Measurements from ENCODE around the gene CPEB3. TPM values are rescaled to one million over a fixed set of nuclear protein-coding genes. Genes with fewer than 3 reads are reported as not detected.

The CPEB3 gene
- total RNA-seq, 1 donor from 2014 or later, result 2.2 TPM

GRCh38 chr10:92087750-92088395, 203.0 kb downstream of the CPEB3 start:
- no peaks in the 10 kb centered on the region for H3K79me2 ChIP-seq (ENCODE audit: low read depth)
- no peak for TF ChIP-seq EZH2phosphoT487 (IDR thresholded peaks at IDR 0.05)
- TF ChIP-seq EZH2 (IDR thresholded peaks at IDR 0.05), result peak; percentile 35
- peak; percentile 80 for TF ChIP-seq CTCF (IDR thresholded peaks at IDR 0.05)
- H3K36me3 ChIP-seq, result no peaks in the 10 kb centered on the region
- no peaks in the 10 kb centered on the region for H3K9me3 ChIP-seq (ENCODE audit: low read depth)
- no peaks in the 10 kb centered on the region for H3K36me3 Mint-ChIP-seq
- H3K27ac ChIP-seq, result no peak overlapping the region
- no peak overlapping the region for H3K4me3 ChIP-seq
- peak overlapping the region; percentile 81 for H2AFZ ChIP-seq (replicated peaks)
- H4K20me1 ChIP-seq (ENCODE audit: low read depth), result no peaks in the 10 kb centered on the region
- H3K27ac Mint-ChIP-seq, result no peak overlapping the region
- H3K9me3 Mint-ChIP-seq, result no peaks in the 10 kb centered on the region
- no peaks in the 10 kb centered on the region for H3K27me3 Mint-ChIP-seq (ENCODE audit: insufficient read depth, low read depth)
- peak; percentile 85 for DNase-seq (ENCODE audit: low spot score)
- no peak overlapping the region for H3K4me2 ChIP-seq
- no peak overlapping the region for H3K4me3 Mint-ChIP-seq
- no peaks in the 10 kb centered on the region for H3K27me3 ChIP-seq
- H3K4me1 ChIP-seq, result no peaks in the 10 kb centered on the region
- no peak overlapping the region for H3K9ac ChIP-seq
- H3F3A ChIP-seq (ENCODE audit: low read depth), result no peaks in the 10 kb centered on the region
- H3K4me1 Mint-ChIP-seq, result peaks cover 4% of the 10 kb centered on the region

- no peak overlapping the region for H2AFZ ChIP-seq (replicated peaks)
- DNase-seq (ENCODE audit: low spot score), result no peak
- H3K79me2 ChIP-seq (ENCODE audit: low read depth), result no peaks in the 10 kb centered on the region
- H4K20me1 ChIP-seq (ENCODE audit: low read depth), result no peaks in the 10 kb centered on the region
- no peak overlapping the region for H3K27ac ChIP-seq
- H3K4me1 ChIP-seq, result no peaks in the 10 kb centered on the region
- H3K9me3 ChIP-seq (ENCODE audit: low read depth), result no peaks in the 10 kb centered on the region
- no peak overlapping the region for H3K9ac ChIP-seq
- TF ChIP-seq CTCF (IDR thresholded peaks at IDR 0.05) (no peak), EZH2 (IDR thresholded peaks at IDR 0.05) (no peak), EZH2phosphoT487 (IDR thresholded peaks at IDR 0.05) (no peak)
- no peak overlapping the region for H3K4me2 ChIP-seq
- H3F3A ChIP-seq (ENCODE audit: low read depth), result no peaks in the 10 kb centered on the region
- Mint-ChIP-seq H3K36me3 (no peaks in the 10 kb centered on the region), H3K4me3 (no peak overlapping the region), H3K4me1 (peaks cover 5% of the 10 kb centered on the region), H3K9me3 (no peaks in the 10 kb centered on the region), H3K27ac (no peak overlapping the region), H3K27me3 (ENCODE audit: insufficient read depth, low read depth) (no peaks in the 10 kb centered on the region)
- no peaks in the 10 kb centered on the region for H3K27me3 ChIP-seq
- no peaks in the 10 kb centered on the region for H3K36me3 ChIP-seq
- H3K4me3 ChIP-seq, result no peak overlapping the region
Measured at GRCh38 chr10:92082583-92083280, 208.1 kb downstream of the CPEB3 start.

- Histone ChIP-seq H3K4me1 (no peaks in the 10 kb centered on the region), H3K4me3 (no peak overlapping the region), H3F3A (ENCODE audit: low read depth) (no peaks in the 10 kb centered on the region), H3K36me3 (no peaks in the 10 kb centered on the region), H3K27ac (no peak overlapping the region), H2AFZ (replicated peaks) (no peak overlapping the region), H3K9ac (no peak overlapping the region), H3K79me2 (ENCODE audit: low read depth) (no peaks in the 10 kb centered on the region), H3K27me3 (no peaks in the 10 kb centered on the region), H3K9me3 (ENCODE audit: low read depth) (no peaks in the 10 kb centered on the region), H3K4me2 (no peak overlapping the region), H4K20me1 (ENCODE audit: low read depth) (no peaks in the 10 kb centered on the region)
- Mint-ChIP-seq H3K27ac (no peak overlapping the region), H3K4me1 (peaks cover 3% of the 10 kb centered on the region), H3K4me3 (no peak overlapping the region), H3K36me3 (no peaks in the 10 kb centered on the region), H3K9me3 (no peaks in the 10 kb centered on the region), H3K27me3 (ENCODE audit: insufficient read depth, low read depth) (no peaks in the 10 kb centered on the region)
- DNase-seq (ENCODE audit: low spot score), result no peak
- no peak for TF ChIP-seq EZH2 (IDR thresholded peaks at IDR 0.05)
- TF ChIP-seq EZH2phosphoT487 (IDR thresholded peaks at IDR 0.05), result no peak
- TF ChIP-seq CTCF (IDR thresholded peaks at IDR 0.05), result no peak
Measured at GRCh38 chr10:92081641-92082040, 209.2 kb downstream of the CPEB3 start.

Data from neural progenitor cell (in vitro differentiated cells).